Measurements from ENCODE around the gene BTG1.

DNA sequence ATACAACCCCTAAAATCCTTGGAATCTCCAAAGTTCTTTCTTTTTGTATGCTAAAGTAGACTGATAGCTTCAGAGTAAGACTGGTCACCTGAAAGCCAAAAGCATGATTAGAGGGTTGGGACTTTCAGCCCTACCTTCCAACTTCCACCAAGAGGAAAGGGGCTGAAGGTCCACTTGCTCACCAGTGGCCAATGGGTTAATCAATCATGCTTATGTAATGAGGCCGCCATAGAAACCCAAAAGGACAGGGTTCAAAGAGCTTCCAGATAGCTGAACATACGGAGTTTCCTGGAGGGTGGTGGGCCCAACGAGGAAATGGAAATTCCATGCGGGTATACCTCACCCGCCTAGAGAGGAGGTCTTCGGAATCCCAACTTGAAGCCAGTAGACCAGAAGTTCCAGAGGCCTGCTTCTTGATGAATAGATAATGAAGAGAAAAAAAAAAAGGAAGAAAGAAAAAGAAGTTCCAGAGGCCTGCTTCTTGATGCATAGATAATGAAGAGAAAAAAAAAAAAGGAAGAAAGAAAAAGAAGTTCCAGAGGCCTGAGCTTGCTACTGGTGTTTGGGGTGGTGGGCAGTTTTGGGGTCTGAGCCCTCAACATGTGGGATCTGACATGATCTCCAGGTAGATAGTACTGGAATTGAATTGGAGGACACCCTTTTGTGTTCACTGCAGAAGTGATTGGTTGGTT is 11.2 kb upstream of the BTG1 start:
- TF ChIP-seq, protein P1, sequence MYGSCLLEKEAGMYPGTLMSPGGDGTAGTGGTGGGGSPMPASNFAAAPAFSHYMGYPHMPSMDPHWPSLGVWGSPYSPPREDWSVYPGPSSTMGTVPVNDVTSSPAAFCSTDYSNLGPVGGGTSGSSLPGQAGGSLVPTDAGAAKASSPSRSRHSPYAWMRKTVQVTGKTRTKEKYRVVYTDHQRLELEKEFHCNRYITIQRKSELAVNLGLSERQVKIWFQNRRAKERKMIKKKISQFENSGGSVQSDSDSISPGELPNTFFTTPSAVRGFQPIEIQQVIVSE (CRISPR knock-in tag; IDR thresholded peaks at IDR 0.05; ENCODE audit: borderline replicate concordance): no peak
- TF ChIP-seq, protein P2, sequence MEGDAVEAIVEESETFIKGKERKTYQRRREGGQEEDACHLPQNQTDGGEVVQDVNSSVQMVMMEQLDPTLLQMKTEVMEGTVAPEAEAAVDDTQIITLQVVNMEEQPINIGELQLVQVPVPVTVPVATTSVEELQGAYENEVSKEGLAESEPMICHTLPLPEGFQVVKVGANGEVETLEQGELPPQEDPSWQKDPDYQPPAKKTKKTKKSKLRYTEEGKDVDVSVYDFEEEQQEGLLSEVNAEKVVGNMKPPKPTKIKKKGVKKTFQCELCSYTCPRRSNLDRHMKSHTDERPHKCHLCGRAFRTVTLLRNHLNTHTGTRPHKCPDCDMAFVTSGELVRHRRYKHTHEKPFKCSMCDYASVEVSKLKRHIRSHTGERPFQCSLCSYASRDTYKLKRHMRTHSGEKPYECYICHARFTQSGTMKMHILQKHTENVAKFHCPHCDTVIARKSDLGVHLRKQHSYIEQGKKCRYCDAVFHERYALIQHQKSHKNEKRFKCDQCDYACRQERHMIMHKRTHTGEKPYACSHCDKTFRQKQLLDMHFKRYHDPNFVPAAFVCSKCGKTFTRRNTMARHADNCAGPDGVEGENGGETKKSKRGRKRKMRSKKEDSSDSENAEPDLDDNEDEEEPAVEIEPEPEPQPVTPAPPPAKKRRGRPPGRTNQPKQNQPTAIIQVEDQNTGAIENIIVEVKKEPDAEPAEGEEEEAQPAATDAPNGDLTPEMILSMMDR (IDR thresholded peaks at IDR 0.05): no peak
- TF ChIP-seq, protein P3, sequence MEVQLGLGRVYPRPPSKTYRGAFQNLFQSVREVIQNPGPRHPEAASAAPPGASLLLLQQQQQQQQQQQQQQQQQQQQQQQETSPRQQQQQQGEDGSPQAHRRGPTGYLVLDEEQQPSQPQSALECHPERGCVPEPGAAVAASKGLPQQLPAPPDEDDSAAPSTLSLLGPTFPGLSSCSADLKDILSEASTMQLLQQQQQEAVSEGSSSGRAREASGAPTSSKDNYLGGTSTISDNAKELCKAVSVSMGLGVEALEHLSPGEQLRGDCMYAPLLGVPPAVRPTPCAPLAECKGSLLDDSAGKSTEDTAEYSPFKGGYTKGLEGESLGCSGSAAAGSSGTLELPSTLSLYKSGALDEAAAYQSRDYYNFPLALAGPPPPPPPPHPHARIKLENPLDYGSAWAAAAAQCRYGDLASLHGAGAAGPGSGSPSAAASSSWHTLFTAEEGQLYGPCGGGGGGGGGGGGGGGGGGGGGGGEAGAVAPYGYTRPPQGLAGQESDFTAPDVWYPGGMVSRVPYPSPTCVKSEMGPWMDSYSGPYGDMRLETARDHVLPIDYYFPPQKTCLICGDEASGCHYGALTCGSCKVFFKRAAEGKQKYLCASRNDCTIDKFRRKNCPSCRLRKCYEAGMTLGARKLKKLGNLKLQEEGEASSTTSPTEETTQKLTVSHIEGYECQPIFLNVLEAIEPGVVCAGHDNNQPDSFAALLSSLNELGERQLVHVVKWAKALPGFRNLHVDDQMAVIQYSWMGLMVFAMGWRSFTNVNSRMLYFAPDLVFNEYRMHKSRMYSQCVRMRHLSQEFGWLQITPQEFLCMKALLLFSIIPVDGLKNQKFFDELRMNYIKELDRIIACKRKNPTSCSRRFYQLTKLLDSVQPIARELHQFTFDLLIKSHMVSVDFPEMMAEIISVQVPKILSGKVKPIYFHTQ (CRISPR knock-in tag; IDR thresholded peaks at IDR 0.05): no peak
- TF ChIP-seq CREB1 (CRISPR knock-in tag; IDR thresholded peaks at IDR 0.05) (no peak), NR2C2 (CRISPR knock-in tag; IDR thresholded peaks at IDR 0.05) (no peak), MYBL2 (CRISPR knock-in tag; IDR thresholded peaks at IDR 0.05) (no peak), IRF2 (CRISPR knock-in tag; IDR thresholded peaks at IDR 0.05; ENCODE audit: borderline replicate concordance, low read depth) (no peak), ZNF232 (CRISPR knock-in tag; IDR thresholded peaks at IDR 0.05) (no peak), ETV6 (CRISPR knock-in tag; IDR thresholded peaks at IDR 0.05) (no peak), TEAD4 (CRISPR knock-in tag; IDR thresholded peaks at IDR 0.05) (no peak)
- TF ChIP-seq, protein P4, sequence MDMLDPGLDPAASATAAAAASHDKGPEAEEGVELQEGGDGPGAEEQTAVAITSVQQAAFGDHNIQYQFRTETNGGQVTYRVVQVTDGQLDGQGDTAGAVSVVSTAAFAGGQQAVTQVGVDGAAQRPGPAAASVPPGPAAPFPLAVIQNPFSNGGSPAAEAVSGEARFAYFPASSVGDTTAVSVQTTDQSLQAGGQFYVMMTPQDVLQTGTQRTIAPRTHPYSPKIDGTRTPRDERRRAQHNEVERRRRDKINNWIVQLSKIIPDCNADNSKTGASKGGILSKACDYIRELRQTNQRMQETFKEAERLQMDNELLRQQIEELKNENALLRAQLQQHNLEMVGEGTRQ (CRISPR knock-in tag; IDR thresholded peaks at IDR 0.05): no peak
